ENCODE measurements around the gene PRXL2A. TPM values are rescaled to one million over a fixed set of nuclear protein-coding genes. Genes with fewer than 3 reads are reported as not detected.

Gene PRXL2A
- polyA plus RNA-seq, 1 of the 3 experiments (the other 2 are of a cell fraction): 15.6 TPM

Other genes starting within 250 kb of the PRXL2A start
- gene ANXA11, start 203.0 kb upstream of the PRXL2A start, polyA plus RNA-seq (2012; rRNA removed): 50.9 and 53.6 TPM in 2 replicates
- gene MAT1A, start 118.9 kb upstream of the PRXL2A start, polyA plus RNA-seq (2012; rRNA removed): 0.03 and 0.05 TPM in 2 replicates
- gene DYDC1, start 51.8 kb upstream of the PRXL2A start, polyA plus RNA-seq (2012; rRNA removed): not detected in 2 replicates
- gene DYDC2, start 51.8 kb upstream of the PRXL2A start, polyA plus RNA-seq (2012; rRNA removed): 0.08 and 0.10 TPM in 2 replicates
- 44.0 and 78.1 TPM in 2 replicates for gene TSPAN14, start 45.8 kb downstream of the PRXL2A start, polyA plus RNA-seq (2012; rRNA removed)
- gene SH2D4B, start 129.4 kb downstream of the PRXL2A start, polyA plus RNA-seq (2012; rRNA removed): not detected in 2 replicates

Measured in SK-N-SH (cell line).